Measurements from ENCODE around the gene LRRC23.

LRRC23 gene

DNA sequence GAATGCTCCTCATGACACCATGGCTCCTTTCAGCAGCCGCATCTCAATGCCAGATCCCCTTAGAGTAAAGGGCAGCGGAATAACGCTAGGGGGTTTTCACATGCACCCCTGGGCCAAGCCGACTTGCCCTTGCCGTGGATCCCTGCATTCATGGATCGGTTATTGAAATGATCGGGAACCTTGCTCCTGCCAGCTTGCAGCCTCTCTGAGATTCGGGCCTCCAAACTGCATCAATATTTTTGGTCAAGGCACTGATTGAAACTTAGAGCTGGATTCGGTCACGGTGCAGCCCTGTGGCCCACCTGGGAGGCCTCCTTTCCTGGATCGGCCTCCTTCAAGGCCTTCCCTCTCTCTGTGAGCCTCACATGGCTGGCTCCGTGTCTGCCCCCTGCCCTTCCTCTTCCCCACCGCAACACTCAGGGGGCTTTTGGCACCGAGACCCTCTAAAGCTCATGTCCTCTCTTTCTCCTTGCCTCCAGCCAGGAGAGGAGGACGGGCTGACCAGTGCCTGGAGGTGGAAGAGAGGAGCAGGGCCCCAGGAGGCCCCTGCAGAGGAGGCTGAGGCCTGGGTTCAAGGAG lies 48.3 kb downstream of the LRRC23 start:
- Histone ChIP-seq H2BK120ac (ENCODE audit: low read depth, low read length) (no peak overlapping the region), H3K79me1 (replicated peaks; ENCODE audit: low read length, poor library complexity, severe bottlenecking) (peaks cover 2% of the 10 kb centered on the region), H4K91ac (ENCODE audit: low read length) (no peak overlapping the region), H2BK12ac (ENCODE audit: low read length in 2 of 2) (no peak overlapping the region), H3K18ac (ENCODE audit: low read depth in 1 of 2, low read length in 2 of 2) (no peak overlapping the region), H2AFZ (ENCODE audit: low read depth, low read length) (no peak overlapping the region), H3K23ac (ENCODE audit: low read length in 2 of 2) (no peak overlapping the region), H3K9me3 (ENCODE audit: control insufficient read depth, low read length) (no peaks in the 10 kb centered on the region), H3K4me1 (ENCODE audit: control insufficient read depth, insufficient read depth, low read depth, low read length) (peaks cover 11% of the 10 kb centered on the region), H2BK5ac (ENCODE audit: low read depth, low read length, poor library complexity, severe bottlenecking) (no peak overlapping the region), H2BK15ac (ENCODE audit: low read depth, poor library complexity, severe bottlenecking) (no peak overlapping the region), H4K8ac (ENCODE audit: low read length) (no peak overlapping the region), H3K4me3 (ENCODE audit: insufficient read depth in 1 of 2, low read depth in 1 of 2, low read length in 2 of 2) (no peak overlapping the region), H3K36me3 (ENCODE audit: control insufficient read depth in 1 of 2, insufficient read depth in 2 of 2, low read depth in 1 of 2, low read length in 2 of 2) (peaks cover 0 to 30% of the 10 kb centered on the region in 2 experiments), H3K4ac (ENCODE audit: low read depth in 1 of 2, low read length in 2 of 2) (no peak overlapping the region), H2AK5ac (ENCODE audit: low read length, severe bottlenecking) (no peak overlapping the region), H3K4me2 (ENCODE audit: low read length, poor library complexity, severe bottlenecking) (no peak overlapping the region), H3K9ac (ENCODE audit: low read length) (no peak overlapping the region), H3K14ac (ENCODE audit: low read length in 2 of 2) (no peak overlapping the region), H3K27ac (ENCODE audit: low read length, poor library complexity, severe bottlenecking) (no peak overlapping the region), H3K27me3 (ENCODE audit: control insufficient read depth in 1 of 2, insufficient read depth in 1 of 2, low read length in 2 of 2) (peaks cover 0 to 18% of the 10 kb centered on the region in 2 experiments)
- WGBS = 92% methylated on average over 12 of the region's 15 CpGs
- DNase-seq = no peak

- no peak overlapping the region for H4K91ac ChIP-seq (ENCODE audit: low read length)
- no peak overlapping the region for H3K27ac ChIP-seq (ENCODE audit: low read length, poor library complexity, severe bottlenecking)
- H2BK15ac ChIP-seq (ENCODE audit: low read depth, poor library complexity, severe bottlenecking) = no peak overlapping the region
- no peak overlapping the region for H2BK120ac ChIP-seq (ENCODE audit: low read depth, low read length)
- peaks cover 11% of the 10 kb centered on the region for H3K4me1 ChIP-seq (ENCODE audit: control insufficient read depth, insufficient read depth, low read depth, low read length)
- H3K9me3 ChIP-seq (ENCODE audit: control insufficient read depth, low read length) = no peaks in the 10 kb centered on the region
- H4K8ac ChIP-seq (ENCODE audit: low read length) = peak overlapping the region; percentile 61
- H2AFZ ChIP-seq (ENCODE audit: low read depth, low read length) = no peak overlapping the region
- 80% methylated on average over 16 of the region's 24 CpGs for WGBS
- peaks cover 0 to 33% of the 10 kb centered on the region in 2 experiments for H3K36me3 ChIP-seq (ENCODE audit: control insufficient read depth in 1 of 2, insufficient read depth in 2 of 2, low read depth in 1 of 2, low read length in 2 of 2)
- H3K27me3 ChIP-seq (ENCODE audit: control insufficient read depth in 1 of 2, insufficient read depth in 1 of 2, low read length in 2 of 2) = peaks cover 0 to 18% of the 10 kb centered on the region in 2 experiments
- peak overlapping the region; percentile 32 for H3K9ac ChIP-seq (ENCODE audit: low read length)
- H3K4ac ChIP-seq (ENCODE audit: low read depth in 1 of 2, low read length in 2 of 2) = peak overlapping the region in 1 of 2 experiments; percentile 52
- H3K4me2 ChIP-seq (ENCODE audit: low read length, poor library complexity, severe bottlenecking) = no peak overlapping the region
- H3K14ac ChIP-seq (ENCODE audit: low read length in 2 of 2) = no peak overlapping the region
- no peak overlapping the region for H3K4me3 ChIP-seq (ENCODE audit: insufficient read depth in 1 of 2, low read depth in 1 of 2, low read length in 2 of 2)
- H2AK5ac ChIP-seq (ENCODE audit: low read length, severe bottlenecking) = no peak overlapping the region
- no peak overlapping the region for H3K23ac ChIP-seq (ENCODE audit: low read length in 2 of 2)
- peak overlapping the region in 1 of 2 experiments; percentile 35 for H2BK12ac ChIP-seq (ENCODE audit: low read length in 2 of 2)
- DNase-seq = peak; percentile 54
- H3K79me1 ChIP-seq (replicated peaks; ENCODE audit: low read length, poor library complexity, severe bottlenecking) = peaks cover 2% of the 10 kb centered on the region
- H3K18ac ChIP-seq (ENCODE audit: low read depth in 1 of 2, low read length in 2 of 2) = peak overlapping the region in 1 of 2 experiments; percentile 41
- no peak overlapping the region for H2BK5ac ChIP-seq (ENCODE audit: low read depth, low read length, poor library complexity, severe bottlenecking)
Observed at GRCh38 chr12:6953442-6954315, 49.1 kb downstream of the LRRC23 start.

GRCh38 chr12:6954316-6955107 lies 49.9 kb downstream of the LRRC23 start:
- Histone ChIP-seq H2BK5ac (ENCODE audit: low read depth, low read length, poor library complexity, severe bottlenecking) (no peak overlapping the region), H3K27me3 (ENCODE audit: control insufficient read depth in 1 of 2, insufficient read depth in 1 of 2, low read length in 2 of 2) (peaks cover 0 to 18% of the 10 kb centered on the region in 2 experiments), H3K9me3 (ENCODE audit: control insufficient read depth, low read length) (no peaks in the 10 kb centered on the region), H3K18ac (ENCODE audit: low read depth in 1 of 2, low read length in 2 of 2) (no peak overlapping the region), H3K14ac (ENCODE audit: low read length in 2 of 2) (no peak overlapping the region), H2BK120ac (ENCODE audit: low read depth, low read length) (no peak overlapping the region), H3K23ac (ENCODE audit: low read length in 2 of 2) (no peak overlapping the region), H3K79me1 (replicated peaks; ENCODE audit: low read length, poor library complexity, severe bottlenecking) (peaks cover 2% of the 10 kb centered on the region), H3K4me1 (ENCODE audit: control insufficient read depth, insufficient read depth, low read depth, low read length) (peaks cover 14% of the 10 kb centered on the region), H2AK5ac (ENCODE audit: low read length, severe bottlenecking) (no peak overlapping the region), H2BK15ac (ENCODE audit: low read depth, poor library complexity, severe bottlenecking) (peak overlapping the region; percentile 62), H3K36me3 (ENCODE audit: control insufficient read depth in 1 of 2, insufficient read depth in 2 of 2, low read depth in 1 of 2, low read length in 2 of 2) (peaks cover 0 to 33% of the 10 kb centered on the region in 2 experiments), H4K91ac (ENCODE audit: low read length) (peak overlapping the region; percentile 25), H3K4me2 (ENCODE audit: low read length, poor library complexity, severe bottlenecking) (no peak overlapping the region), H3K4me3 (ENCODE audit: insufficient read depth in 1 of 2, low read depth in 1 of 2, low read length in 2 of 2) (peak overlapping the region in 1 of 2 experiments; percentile 11), H4K8ac (ENCODE audit: low read length) (peak overlapping the region; percentile 12), H3K27ac (ENCODE audit: low read length, poor library complexity, severe bottlenecking) (no peak overlapping the region), H2BK12ac (ENCODE audit: low read length in 2 of 2) (peak overlapping the region in 1 of 2 experiments; percentile 38), H2AFZ (ENCODE audit: low read depth, low read length) (no peak overlapping the region), H3K4ac (ENCODE audit: low read depth in 1 of 2, low read length in 2 of 2) (no peak overlapping the region), H3K9ac (ENCODE audit: low read length) (peak overlapping the region; percentile 32)
- WGBS = 95% methylated on average over 21 of the region's 21 CpGs
- DNase-seq = no peak
